ENCODE data around the gene RSU1. TPM values are rescaled to one million over a fixed set of nuclear protein-coding genes. Genes with fewer than 3 reads are reported as not detected.

Gene RSU1
- total and polyA plus RNA-seq, 2 donors (not counting 3 experiments of a cell fraction or from before 2014, with no cell fraction given): 80.2 to 104 TPM

DNA sequence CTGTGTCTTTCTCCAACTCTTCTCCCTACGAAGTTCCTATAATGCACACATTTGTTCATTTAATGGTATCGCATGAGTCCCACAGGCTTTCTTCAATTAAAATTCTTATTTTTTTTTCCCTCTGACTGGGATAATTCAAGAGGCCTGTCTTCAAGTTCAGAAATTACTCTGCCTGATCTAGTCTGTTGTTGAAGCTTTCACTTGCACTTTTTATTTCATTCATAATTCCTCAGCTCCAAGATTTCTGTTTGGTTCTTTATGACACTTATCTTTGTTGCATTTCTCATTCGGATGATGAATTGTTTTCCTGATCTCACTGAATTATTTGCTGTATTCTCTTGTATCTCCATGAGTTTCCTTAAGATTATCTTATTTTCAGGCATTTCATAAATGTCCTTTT lies 103.9 kb downstream of the RSU1 start:
- dilution Hi-C loops (cut with MboI; ENCODE audit: extremely low pct_ligation_motif_present, low sequenced_read_pairs) (no loop called here), intact Hi-C loops (cut with micrococcal nuclease) (no loop called here)
- Histone ChIP-seq H4K20me1 (replicated peaks; ENCODE audit: control insufficient read depth, extremely low read depth, insufficient read depth, low read length) (no peaks in the 10 kb centered on the region), H3K4me3 (replicated peaks in 1 of 3; ENCODE audit: insufficient read depth in 1 of 3, low read depth in 1 of 3, low read length in 3 of 3) (no peak overlapping the region), H3K4me2 (ENCODE audit: insufficient read depth, low read length) (no peak overlapping the region), H3K4me1 (ENCODE audit: control insufficient read depth, extremely low read depth, insufficient read depth, low read length) (no peaks in the 10 kb centered on the region), H3K27ac (ENCODE audit: insufficient read depth, low read depth, low read length) (no peak overlapping the region), H3K27me3 (ENCODE audit: control insufficient read depth in 2 of 2, insufficient read depth in 2 of 2, low read length in 2 of 2) (no peaks in the 10 kb centered on the region), H3K36me3 (ENCODE audit: control insufficient read depth in 2 of 2, extremely low read depth in 1 of 2, insufficient read depth in 2 of 2, low read length in 2 of 2) (no peaks in the 10 kb centered on the region), H3K9me3 (replicated peaks; ENCODE audit: control insufficient read depth, insufficient read depth, low read length) (no peaks in the 10 kb centered on the region), H3K9me1 (replicated peaks; ENCODE audit: control insufficient read depth, extremely low read depth, insufficient read depth, low read length) (no peaks in the 10 kb centered on the region), H2AFZ (ENCODE audit: low read depth, low read length) (no peak overlapping the region), H3K79me2 (ENCODE audit: control insufficient read depth, insufficient read depth, low read length) (no peaks in the 10 kb centered on the region), H3K9ac (replicated peaks; ENCODE audit: extremely low read depth, insufficient read depth, low read length) (no peak overlapping the region)
- BruUV-seq (replicated peaks): no TSS peak
- FAIRE-seq: peak; percentile 31
- no peak for DNase-seq (ENCODE audit: low read depth, low spot score)
- POLR2A ChIA-PET: no interaction called here
- CTCF ChIA-PET: no interaction called here
- TF ChIP-seq FOS (IDR thresholded peaks at IDR 0.05; ENCODE audit: borderline replicate concordance, insufficient read depth, low read length) (no peak), POLR2A (IDR thresholded peaks at IDR 0.05; ENCODE audit: low read depth, low read length) (no peak), GATA2 (IDR thresholded peaks at IDR 0.05; ENCODE audit: insufficient read depth, insufficient read length, low read depth, low read length) (no peak), POLR2AphosphoS5 (IDR thresholded peaks at IDR 0.05; ENCODE audit: insufficient read depth, low read depth, low read length) (no peak)
- TF ChIP-seq, protein P1, sequence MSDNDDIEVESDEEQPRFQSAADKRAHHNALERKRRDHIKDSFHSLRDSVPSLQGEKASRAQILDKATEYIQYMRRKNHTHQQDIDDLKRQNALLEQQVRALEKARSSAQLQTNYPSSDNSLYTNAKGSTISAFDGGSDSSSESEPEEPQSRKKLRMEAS (IDR thresholded peaks at IDR 0.05; ENCODE audit: insufficient read depth, insufficient read length): no peak

DNA sequence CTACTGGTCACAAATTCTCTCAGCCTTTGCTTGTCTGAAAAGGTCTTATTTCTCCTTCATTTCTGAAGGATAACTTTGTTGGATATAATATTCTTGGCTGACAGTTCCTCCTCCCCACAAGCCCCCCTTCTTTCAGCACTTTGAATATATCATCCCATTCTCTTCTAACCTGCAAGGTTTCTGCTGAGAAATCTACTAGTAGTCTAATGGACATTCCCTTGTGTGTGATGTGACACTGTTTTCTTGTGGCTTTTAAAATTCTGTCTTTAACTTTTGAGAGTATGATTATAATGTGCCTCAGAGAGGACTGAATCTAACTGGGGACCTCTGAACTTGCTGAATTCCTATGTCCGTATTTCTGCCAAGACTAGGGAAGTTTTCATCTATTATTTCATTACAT lies 104.3 kb downstream of the RSU1 start:
- Histone ChIP-seq H3K27me3 (ENCODE audit: control insufficient read depth in 2 of 2, insufficient read depth in 2 of 2, low read length in 2 of 2) (no peaks in the 10 kb centered on the region), H3K79me2 (ENCODE audit: control insufficient read depth, insufficient read depth, low read length) (no peaks in the 10 kb centered on the region), H3K4me2 (ENCODE audit: insufficient read depth, low read length) (no peak overlapping the region), H3K9me3 (replicated peaks; ENCODE audit: control insufficient read depth, insufficient read depth, low read length) (no peaks in the 10 kb centered on the region), H3K4me1 (ENCODE audit: control insufficient read depth, extremely low read depth, insufficient read depth, low read length) (no peaks in the 10 kb centered on the region), H4K20me1 (replicated peaks; ENCODE audit: control insufficient read depth, extremely low read depth, insufficient read depth, low read length) (no peaks in the 10 kb centered on the region), H3K9me1 (replicated peaks; ENCODE audit: control insufficient read depth, extremely low read depth, insufficient read depth, low read length) (no peaks in the 10 kb centered on the region), H3K4me3 (replicated peaks in 1 of 3; ENCODE audit: insufficient read depth in 1 of 3, low read depth in 1 of 3, low read length in 3 of 3) (no peak overlapping the region), H2AFZ (ENCODE audit: low read depth, low read length) (no peak overlapping the region), H3K9ac (replicated peaks; ENCODE audit: extremely low read depth, insufficient read depth, low read length) (no peak overlapping the region), H3K27ac (ENCODE audit: insufficient read depth, low read depth, low read length) (no peak overlapping the region), H3K36me3 (ENCODE audit: control insufficient read depth in 2 of 2, extremely low read depth in 1 of 2, insufficient read depth in 2 of 2, low read length in 2 of 2) (no peaks in the 10 kb centered on the region)
- FAIRE-seq (no peak), DNase-seq (ENCODE audit: low read depth, low spot score) (no peak)
- TF ChIP-seq POLR2A (IDR thresholded peaks at IDR 0.05; ENCODE audit: low read depth, low read length) (no peak), MYC (IDR thresholded peaks at IDR 0.05; ENCODE audit: low read depth, low read length) (no peak), GATA2 (IDR thresholded peaks at IDR 0.05; ENCODE audit: insufficient read depth, insufficient read length, low read depth, low read length) (no peak), JUN (IDR thresholded peaks at IDR 0.05; ENCODE audit: borderline replicate concordance, insufficient read depth, insufficient read length, low read depth) (no peak), POLR2AphosphoS5 (IDR thresholded peaks at IDR 0.05; ENCODE audit: insufficient read depth, low read depth, low read length) (no peak), FOS (IDR thresholded peaks at IDR 0.05; ENCODE audit: borderline replicate concordance, insufficient read depth, low read length) (no peak), EZH2 (IDR thresholded peaks at IDR 0.05; ENCODE audit: borderline replicate concordance, low read depth, low read length, severe bottlenecking) (no peak)
- TF ChIP-seq, protein P2, sequence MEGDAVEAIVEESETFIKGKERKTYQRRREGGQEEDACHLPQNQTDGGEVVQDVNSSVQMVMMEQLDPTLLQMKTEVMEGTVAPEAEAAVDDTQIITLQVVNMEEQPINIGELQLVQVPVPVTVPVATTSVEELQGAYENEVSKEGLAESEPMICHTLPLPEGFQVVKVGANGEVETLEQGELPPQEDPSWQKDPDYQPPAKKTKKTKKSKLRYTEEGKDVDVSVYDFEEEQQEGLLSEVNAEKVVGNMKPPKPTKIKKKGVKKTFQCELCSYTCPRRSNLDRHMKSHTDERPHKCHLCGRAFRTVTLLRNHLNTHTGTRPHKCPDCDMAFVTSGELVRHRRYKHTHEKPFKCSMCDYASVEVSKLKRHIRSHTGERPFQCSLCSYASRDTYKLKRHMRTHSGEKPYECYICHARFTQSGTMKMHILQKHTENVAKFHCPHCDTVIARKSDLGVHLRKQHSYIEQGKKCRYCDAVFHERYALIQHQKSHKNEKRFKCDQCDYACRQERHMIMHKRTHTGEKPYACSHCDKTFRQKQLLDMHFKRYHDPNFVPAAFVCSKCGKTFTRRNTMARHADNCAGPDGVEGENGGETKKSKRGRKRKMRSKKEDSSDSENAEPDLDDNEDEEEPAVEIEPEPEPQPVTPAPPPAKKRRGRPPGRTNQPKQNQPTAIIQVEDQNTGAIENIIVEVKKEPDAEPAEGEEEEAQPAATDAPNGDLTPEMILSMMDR (IDR thresholded peaks at IDR 0.05; ENCODE audit: extremely low read depth in 1 of 2, insufficient read depth in 1 of 2, low read depth in 1 of 2, low read length in 2 of 2): no peak
- TF ChIP-seq, protein P1 (IDR thresholded peaks at IDR 0.05; ENCODE audit: insufficient read depth, insufficient read length): no peak
- CTCF ChIA-PET: no interaction called here
- POLR2A ChIA-PET: no interaction called here
- dilution Hi-C loops (cut with MboI; ENCODE audit: extremely low pct_ligation_motif_present, low sequenced_read_pairs) (no loop called here), intact Hi-C loops (cut with micrococcal nuclease) (no loop called here)
- no TSS peak for BruUV-seq (replicated peaks)
